T-helper 1 cell (primary cell): ENCODE data around the gene WASF3.

Experiments used
- DNase-seq, 5 donors: peaks; one replicate each; pipeline ENCODE4 v3.0.0-alpha.2; 2012 to 2020

Gene WASF3

GRCh38 chr13:26544707-26545106 lies 12.8 kb upstream of the WASF3 start:
- DNase-seq, result no peak

GRCh38 chr13:26548205-26548765 lies 9.2 kb upstream of the WASF3 start:
- no peak for DNase-seq

GRCh38 chr13:26549713-26550112 lies 7.8 kb upstream of the WASF3 start:
- no peak for DNase-seq

- DNase-seq, result no peak
Observed at GRCh38 chr13:26551255-26551860, 6.1 kb upstream of the WASF3 start.

- no peak for DNase-seq
Observed at GRCh38 chr13:26555413-26555812, 2.1 kb upstream of the WASF3 start.

- DNase-seq, result no peak
Observed at GRCh38 chr13:26557051-26557392, 461 bp upstream of the WASF3 start.

GRCh38 chr13:26558074-26558805 lies 757 bp downstream of the WASF3 start:
- DNase-seq, result no peak

GRCh38 chr13:26558987-26559386 lies 1.5 kb downstream of the WASF3 start:
- no peak for DNase-seq

GRCh38 chr13:26560456-26560855 lies 3.0 kb downstream of the WASF3 start:
- no peak for DNase-seq

- DNase-seq, result no peak
Observed at GRCh38 chr13:26561067-26561466, 3.6 kb downstream of the WASF3 start.

GRCh38 chr13:26561651-26562511 lies 4.4 kb downstream of the WASF3 start:
- DNase-seq, result no peak

GRCh38 chr13:26562512-26562890 lies 5.0 kb downstream of the WASF3 start:
- no peak for DNase-seq

GRCh38 chr13:26563713-26564112 lies 6.2 kb downstream of the WASF3 start:
- no peak for DNase-seq

- no peak for DNase-seq
Observed at GRCh38 chr13:26568132-26568815, 10.8 kb downstream of the WASF3 start.

GRCh38 chr13:26571518-26571917 lies 14.0 kb downstream of the WASF3 start:
- DNase-seq, result no peak

GRCh38 chr13:26575244-26575643 lies 17.8 kb downstream of the WASF3 start:
- DNase-seq, result no peak

- DNase-seq, result no peak
Observed at GRCh38 chr13:26579580-26579979, 22.1 kb downstream of the WASF3 start.

GRCh38 chr13:26583662-26584061 lies 26.2 kb downstream of the WASF3 start:
- DNase-seq, result no peak

- DNase-seq, result no peak
Observed at GRCh38 chr13:26584713-26585112, 27.2 kb downstream of the WASF3 start.

- DNase-seq, result no peak
Observed at GRCh38 chr13:26585136-26585535, 27.7 kb downstream of the WASF3 start.

- DNase-seq, result no peak
Observed at GRCh38 chr13:26587251-26587650, 29.8 kb downstream of the WASF3 start.

- no peak for DNase-seq
Observed at GRCh38 chr13:26589226-26589625, 31.7 kb downstream of the WASF3 start.

- DNase-seq, result no peak
Observed at GRCh38 chr13:26589754-26590153, 32.3 kb downstream of the WASF3 start.
